Heart left ventricle (tissue), 13 donors: ENCODE measurements around the gene RNASE13.

Experiments used
- POLR2A ChIP-seq, 2 donors: fragments of 450-650 bp; IDR thresholded peaks; one replicate each; pipeline ENCODE4 v1.6.1; 2017; ENCODE audit warnings: antibody characterized with exemption in 2 of 2, mild to moderate bottlenecking in 2 of 2, moderate library complexity in 2 of 2
- TF ChIP-seq, protein P1 (sequence below), 12 donors: fragments of 200-600 bp; sonication (generic) in 4 of 12; IDR thresholded peaks; one replicate each; pipeline versions ENCODE4 v1.5.0 to v1.8.0; 2018 to 2022; ENCODE audit warnings: antibody characterized with exemption in 12 of 12, mild to moderate bottlenecking in 5 of 12
- donor health status: ischemic (EF 13 %, LVEDD 7.1; RV severe dilation, severe dysfunction).
- donor health status: DM: no; HTN: yes; CAD: no.
- donor health status: DM: no; HTN: no; CAD: no.
- donor health status: ischemic (EF 25% LVEDD 6.9; RV normal size, moderate dysfunction).
- donor health status: ischemic (EF 25% LVEDD 5.7; RV mildly dilated, moderate dysfunction).
- donor health status: ischemic (EF 35%, LVEDD 5.7; RV mildly dilated, moderate dysfunction).
- donor health status: nonischemic (EF 11% LVEDD 7.7; RV severe dilation, severe dysfunction).
- donor health status: DM: yes; HTN: yes; CAD: no.
- donor health status: PGD.
- donor health status: ischemic (EF 29% LVEDD 5.4; RV normal size, mild dysfunction).
- donor health status: nonischemic (EF 23%, LVEDD 6.1; RV moderate dilation, normal function).

DNA sequence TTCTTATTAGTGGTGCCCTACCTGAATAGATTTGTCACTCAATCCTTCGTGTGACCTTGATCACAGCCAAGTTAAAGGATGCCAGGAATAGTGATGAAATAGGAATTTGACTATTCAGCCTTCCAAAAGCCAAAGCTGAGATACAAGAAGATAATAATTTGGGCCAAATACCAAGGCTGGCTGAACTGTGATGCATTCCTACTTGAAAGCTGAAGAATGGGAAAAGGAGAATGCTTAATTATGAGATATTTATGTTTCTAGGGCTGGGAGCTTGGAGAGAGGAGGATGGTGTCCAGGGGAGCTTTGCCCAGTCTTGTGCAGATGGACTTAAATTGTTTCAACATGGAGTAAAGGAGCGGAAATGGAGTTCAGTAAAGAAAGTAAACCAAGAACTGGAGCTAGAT lies 12.8 kb upstream of the RNASE13 start:
- TF ChIP-seq, protein P1, sequence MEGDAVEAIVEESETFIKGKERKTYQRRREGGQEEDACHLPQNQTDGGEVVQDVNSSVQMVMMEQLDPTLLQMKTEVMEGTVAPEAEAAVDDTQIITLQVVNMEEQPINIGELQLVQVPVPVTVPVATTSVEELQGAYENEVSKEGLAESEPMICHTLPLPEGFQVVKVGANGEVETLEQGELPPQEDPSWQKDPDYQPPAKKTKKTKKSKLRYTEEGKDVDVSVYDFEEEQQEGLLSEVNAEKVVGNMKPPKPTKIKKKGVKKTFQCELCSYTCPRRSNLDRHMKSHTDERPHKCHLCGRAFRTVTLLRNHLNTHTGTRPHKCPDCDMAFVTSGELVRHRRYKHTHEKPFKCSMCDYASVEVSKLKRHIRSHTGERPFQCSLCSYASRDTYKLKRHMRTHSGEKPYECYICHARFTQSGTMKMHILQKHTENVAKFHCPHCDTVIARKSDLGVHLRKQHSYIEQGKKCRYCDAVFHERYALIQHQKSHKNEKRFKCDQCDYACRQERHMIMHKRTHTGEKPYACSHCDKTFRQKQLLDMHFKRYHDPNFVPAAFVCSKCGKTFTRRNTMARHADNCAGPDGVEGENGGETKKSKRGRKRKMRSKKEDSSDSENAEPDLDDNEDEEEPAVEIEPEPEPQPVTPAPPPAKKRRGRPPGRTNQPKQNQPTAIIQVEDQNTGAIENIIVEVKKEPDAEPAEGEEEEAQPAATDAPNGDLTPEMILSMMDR (IDR thresholded peaks at IDR 0.05) = no peak
- TF ChIP-seq POLR2A (IDR thresholded peaks at IDR 0.05) = no peak
